Measurements from ENCODE around the gene ARSI. TPM values are rescaled to one million over a fixed set of nuclear protein-coding genes. Genes with fewer than 3 reads are reported as not detected.

The ARSI gene
- total and polyA plus RNA-seq, 2 of the 4 experiments (the other 2 are of a cell fraction): 14.8 to 15.2 TPM

DNA sequence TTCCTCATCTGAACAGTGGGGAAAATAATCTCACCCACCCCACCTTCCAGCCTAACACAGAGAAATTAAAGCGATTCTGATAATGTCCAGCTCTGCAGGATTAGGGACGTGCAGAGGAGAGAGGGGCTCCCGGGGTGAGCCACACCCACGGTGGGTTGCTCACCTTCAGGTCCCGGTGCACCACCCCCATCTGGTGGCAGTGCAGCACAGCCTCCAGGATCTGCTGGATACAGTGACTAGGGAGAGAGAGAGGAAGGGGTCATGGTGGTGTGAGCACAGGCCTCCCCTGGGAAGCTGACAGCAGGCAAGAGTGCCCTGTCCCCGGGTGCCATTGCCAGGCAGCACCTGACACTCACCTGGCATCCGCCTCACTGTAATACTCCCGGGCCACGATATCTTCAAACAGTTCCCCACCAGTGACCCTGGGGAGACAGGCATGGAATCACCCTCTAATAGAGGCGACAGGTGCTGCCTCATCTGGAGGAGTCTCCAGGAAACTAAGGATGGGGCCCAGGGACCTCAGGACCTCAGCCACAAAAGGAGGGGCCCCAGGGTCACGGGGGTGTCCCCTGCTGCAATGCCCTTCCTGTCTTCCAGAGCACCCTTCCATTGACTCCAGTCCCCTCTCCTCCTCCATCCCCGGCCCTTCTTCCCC, 46.2 kb downstream of the ARSI start:
- Histone ChIP-seq H4K20me1 (ENCODE audit: insufficient read depth, low read length) (no peaks in the 10 kb centered on the region), H3K27ac (ENCODE audit: insufficient read depth, low read length) (no peak overlapping the region), H4K91ac (ENCODE audit: insufficient read depth, low read depth, low read length) (no peak overlapping the region), H3K9me3 (ENCODE audit: control insufficient read depth, insufficient read depth, low read length) (no peaks in the 10 kb centered on the region), H3K27me3 (ENCODE audit: control insufficient read depth, insufficient read depth, low read length) (no peaks in the 10 kb centered on the region; the same call in 1 of the 2 replicates), H3K9ac (ENCODE audit: low read depth, low read length) (no peak overlapping the region), H3K14ac (replicated peaks; ENCODE audit: low read depth, low read length) (no peak overlapping the region), H3K4me2 (ENCODE audit: low read depth, low read length) (no peak overlapping the region), H2BK120ac (ENCODE audit: low read depth, low read length) (no peak overlapping the region), H3K56ac (ENCODE audit: extremely low read depth, insufficient read depth, low read length) (no peak overlapping the region), H4K5ac (ENCODE audit: low read depth, low read length) (no peak overlapping the region), H2AK9ac (replicated peaks; ENCODE audit: low read depth, low read length, poor library complexity) (no peak overlapping the region), H3K9me1 (ENCODE audit: insufficient read depth, low read length) (peaks cover under 1% of the 10 kb centered on the region), H3K79me1 (ENCODE audit: low read depth in 1 of 2, low read length in 2 of 2) (no peaks in the 10 kb centered on the region), H3K23ac (ENCODE audit: low read depth, low read length) (no peak overlapping the region), H2BK20ac (ENCODE audit: low read depth, low read length) (no peak overlapping the region), H3K4me1 (ENCODE audit: control insufficient read depth, insufficient read depth, low read length) (peaks cover 7% of the 10 kb centered on the region), H2AK5ac (ENCODE audit: low read depth, low read length) (0 out of 2 replicates have a peak overlapping the region, but pooled peaks have one; percentile 3), H3K4ac (ENCODE audit: low read depth, low read length) (no peak overlapping the region), H3K36me3 (ENCODE audit: control insufficient read depth, insufficient read depth, low read length) (no peaks in the 10 kb centered on the region), H3K18ac (ENCODE audit: low read depth, low read length) (no peak overlapping the region), H3K4me3 (ENCODE audit: insufficient read depth, low read depth, low read length) (no peak overlapping the region), H2AFZ (replicated peaks; ENCODE audit: low read length, poor library complexity) (no peak overlapping the region), H2BK15ac (ENCODE audit: low read depth, low read length) (no peak overlapping the region), H2BK5ac (ENCODE audit: low read depth, low read length, poor library complexity, severe bottlenecking) (no peak overlapping the region), H4K8ac (ENCODE audit: low read depth in 2 of 2, low read length in 2 of 2) (no peak overlapping the region)
- CTCF ChIA-PET: no interaction called here
- 100% methylated on average over 4 of the region's 12 CpGs; no CpG with 5 or more reads in 1 of the 2 experiments for WGBS, 2 experiments (ENCODE audit: extremely low coverage in 2 of 2, insufficient read length in 1 of 2)
- intact Hi-C loops (cut with micrococcal nuclease) (no loop called here), dilution Hi-C loops (cut with HindIII; ENCODE audit: low sequenced_read_pairs, unreplicated experiment) (no loop called here), in situ Hi-C loops (cut with MboI; ENCODE audit: low sequenced_read_pairs) (no loop called here)
- DNase-seq (no peak), ATAC-seq (ENCODE audit: low read depth) (no peak)
- no peak for TF ChIP-seq SMC3 (IDR thresholded peaks at IDR 0.05; ENCODE audit: low read depth, low read length)
- TF ChIP-seq CEBPB (IDR thresholded peaks at IDR 0.05; ENCODE audit: low read depth, low read length): no peak
- no peak for TF ChIP-seq NFE2L2 (IDR thresholded peaks at IDR 0.05; ENCODE audit: low read depth, low read length)
- TF ChIP-seq MXI1 (IDR thresholded peaks at IDR 0.05; ENCODE audit: borderline replicate concordance, low read depth, low read length): no peak
- TF ChIP-seq RAD21 (IDR thresholded peaks at IDR 0.05; ENCODE audit: low read length): no peak
- TF ChIP-seq, protein P1, sequence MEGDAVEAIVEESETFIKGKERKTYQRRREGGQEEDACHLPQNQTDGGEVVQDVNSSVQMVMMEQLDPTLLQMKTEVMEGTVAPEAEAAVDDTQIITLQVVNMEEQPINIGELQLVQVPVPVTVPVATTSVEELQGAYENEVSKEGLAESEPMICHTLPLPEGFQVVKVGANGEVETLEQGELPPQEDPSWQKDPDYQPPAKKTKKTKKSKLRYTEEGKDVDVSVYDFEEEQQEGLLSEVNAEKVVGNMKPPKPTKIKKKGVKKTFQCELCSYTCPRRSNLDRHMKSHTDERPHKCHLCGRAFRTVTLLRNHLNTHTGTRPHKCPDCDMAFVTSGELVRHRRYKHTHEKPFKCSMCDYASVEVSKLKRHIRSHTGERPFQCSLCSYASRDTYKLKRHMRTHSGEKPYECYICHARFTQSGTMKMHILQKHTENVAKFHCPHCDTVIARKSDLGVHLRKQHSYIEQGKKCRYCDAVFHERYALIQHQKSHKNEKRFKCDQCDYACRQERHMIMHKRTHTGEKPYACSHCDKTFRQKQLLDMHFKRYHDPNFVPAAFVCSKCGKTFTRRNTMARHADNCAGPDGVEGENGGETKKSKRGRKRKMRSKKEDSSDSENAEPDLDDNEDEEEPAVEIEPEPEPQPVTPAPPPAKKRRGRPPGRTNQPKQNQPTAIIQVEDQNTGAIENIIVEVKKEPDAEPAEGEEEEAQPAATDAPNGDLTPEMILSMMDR (conservative IDR thresholded peaks at IDR 0.05; ENCODE audit: low read depth, low read length): no peak
- no peak for TF ChIP-seq MAFK (IDR thresholded peaks at IDR 0.05; ENCODE audit: low read depth, low read length)
- TF ChIP-seq USF2 (IDR thresholded peaks at IDR 0.05; ENCODE audit: low read depth, low read length): no peak
- BruUV-seq (replicated peaks): no TSS peak
- POLR2A ChIA-PET (ENCODE audit: unreplicated experiment): no interaction called here
